Measurements from ENCODE around the gene MDFIC2. TPM values are rescaled to one million over a fixed set of nuclear protein-coding genes. Genes with fewer than 3 reads are reported as not detected.

MDFIC2 gene
- total RNA-seq, 4 donors from 2014 or later, result not detected

- TF ChIP-seq CTCF (IDR thresholded peaks at IDR 0.05; ENCODE audit: low read depth), result no peak
Measured at GRCh38 chr3:70218471-70218870, 94.0 kb downstream of the MDFIC2 start.

- TF ChIP-seq CTCF (IDR thresholded peaks at IDR 0.05; ENCODE audit: low read depth), result no peak
Measured at GRCh38 chr3:70201975-70202374, 110.5 kb downstream of the MDFIC2 start.

GRCh38 chr3:70189884-70190473, 122.5 kb downstream of the MDFIC2 start:
- TF ChIP-seq CTCF (IDR thresholded peaks at IDR 0.05; ENCODE audit: low read depth), result no peak

- TF ChIP-seq CTCF (IDR thresholded peaks at IDR 0.05; ENCODE audit: low read depth), result no peak
Measured at GRCh38 chr3:70186221-70186620, 126.2 kb downstream of the MDFIC2 start.

- no peak for TF ChIP-seq CTCF (IDR thresholded peaks at IDR 0.05; ENCODE audit: low read depth)
Measured at GRCh38 chr3:70185661-70186060, 126.8 kb downstream of the MDFIC2 start.

- TF ChIP-seq CTCF (IDR thresholded peaks at IDR 0.05; ENCODE audit: low read depth), result no peak
Measured at GRCh38 chr3:70183781-70184504, 128.5 kb downstream of the MDFIC2 start.

- no peak for TF ChIP-seq CTCF (IDR thresholded peaks at IDR 0.05; ENCODE audit: low read depth)
Measured at GRCh38 chr3:70182166-70182565, 130.3 kb downstream of the MDFIC2 start.
